ENCODE data around the gene CACFD1. TPM values are rescaled to one million over a fixed set of nuclear protein-coding genes. Genes with fewer than 3 reads are reported as not detected.

CACFD1 gene
- polyA plus RNA-seq, 1 donor from 2014 or later = 75.4 TPM

DNA sequence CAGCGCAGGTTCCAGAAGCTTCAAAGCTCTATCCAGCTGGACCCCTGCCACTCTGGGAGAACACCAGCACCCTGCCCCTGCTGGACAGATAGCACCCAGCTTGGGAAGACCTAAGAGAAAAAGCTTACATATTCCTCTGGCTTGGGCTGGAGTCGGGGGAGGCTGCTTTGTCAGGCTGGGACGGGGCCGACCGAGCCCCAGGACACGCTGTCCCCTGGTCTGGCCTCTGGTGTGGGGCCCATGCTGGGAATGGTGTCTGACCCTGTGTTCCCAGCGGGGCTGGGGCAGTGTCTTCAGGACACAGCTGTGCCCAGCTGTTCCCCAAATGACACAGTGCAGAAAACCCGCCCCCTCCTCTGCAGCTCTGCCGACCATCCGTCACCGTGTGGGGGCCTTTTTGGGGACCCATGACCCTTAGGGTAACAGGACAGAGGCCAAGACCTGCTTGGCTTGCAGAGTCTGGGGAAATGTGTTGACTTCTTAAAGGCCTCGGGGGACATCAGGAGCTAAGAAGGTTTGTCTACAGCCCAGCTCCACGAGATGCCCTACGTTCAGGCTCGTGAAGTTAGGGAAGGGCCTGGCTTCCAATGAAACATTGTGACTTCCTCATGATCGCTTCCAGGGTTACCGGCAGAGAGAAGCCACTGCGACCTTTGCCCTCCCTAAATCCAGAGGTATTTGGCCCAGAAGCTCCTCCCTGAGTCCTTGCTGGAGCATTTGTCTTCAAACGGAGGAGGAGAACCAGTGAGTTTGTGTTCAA, 39.5 kb downstream of the CACFD1 start:
- H3K4me2 ChIP-seq (ENCODE audit: low read length) = no peak overlapping the region
- H4K20me1 ChIP-seq (ENCODE audit: insufficient read depth) = no peaks in the 10 kb centered on the region
- no peaks in the 10 kb centered on the region for H3K9me2 ChIP-seq (ENCODE audit: insufficient read depth, low read length)
- no peaks in the 10 kb centered on the region for H3K9me3 ChIP-seq (ENCODE audit: low read length)
- no peak overlapping the region for H3K4me3 ChIP-seq (ENCODE audit: low read length)
- H3K36me3 ChIP-seq (ENCODE audit: insufficient read depth, low read length) = no peaks in the 10 kb centered on the region
- H3K79me2 ChIP-seq (replicated peaks; ENCODE audit: insufficient read depth, low read length) = no peaks in the 10 kb centered on the region
- no peaks in the 10 kb centered on the region for H3K27me3 ChIP-seq (ENCODE audit: insufficient read depth, low read depth, low read length)
- H3K9ac ChIP-seq (ENCODE audit: low read length) = no peak overlapping the region
- no peaks in the 10 kb centered on the region for H3F3A ChIP-seq (ENCODE audit: insufficient read depth, low read length, poor library complexity, severe bottlenecking)
- TF ChIP-seq SMC3 (conservative IDR thresholded peaks at IDR 0.05; ENCODE audit: poor library complexity) (no peak), EZH2 (IDR thresholded peaks at IDR 0.05; ENCODE audit: borderline replicate concordance, insufficient read depth, low read length, poor library complexity, severe bottlenecking) (no peak), TAF1 (IDR thresholded peaks at IDR 0.05; ENCODE audit: low read depth) (no peak), MXI1 (conservative IDR thresholded peaks at IDR 0.05; ENCODE audit: poor library complexity, severe bottlenecking) (no peak), RAD21 (conservative IDR thresholded peaks at IDR 0.05) (no peak), EP300 (conservative IDR thresholded peaks at IDR 0.05; ENCODE audit: poor library complexity, severe bottlenecking) (no peak), POLR2AphosphoS5 (IDR thresholded peaks at IDR 0.05) (no peak)
- TF ChIP-seq, protein P1, sequence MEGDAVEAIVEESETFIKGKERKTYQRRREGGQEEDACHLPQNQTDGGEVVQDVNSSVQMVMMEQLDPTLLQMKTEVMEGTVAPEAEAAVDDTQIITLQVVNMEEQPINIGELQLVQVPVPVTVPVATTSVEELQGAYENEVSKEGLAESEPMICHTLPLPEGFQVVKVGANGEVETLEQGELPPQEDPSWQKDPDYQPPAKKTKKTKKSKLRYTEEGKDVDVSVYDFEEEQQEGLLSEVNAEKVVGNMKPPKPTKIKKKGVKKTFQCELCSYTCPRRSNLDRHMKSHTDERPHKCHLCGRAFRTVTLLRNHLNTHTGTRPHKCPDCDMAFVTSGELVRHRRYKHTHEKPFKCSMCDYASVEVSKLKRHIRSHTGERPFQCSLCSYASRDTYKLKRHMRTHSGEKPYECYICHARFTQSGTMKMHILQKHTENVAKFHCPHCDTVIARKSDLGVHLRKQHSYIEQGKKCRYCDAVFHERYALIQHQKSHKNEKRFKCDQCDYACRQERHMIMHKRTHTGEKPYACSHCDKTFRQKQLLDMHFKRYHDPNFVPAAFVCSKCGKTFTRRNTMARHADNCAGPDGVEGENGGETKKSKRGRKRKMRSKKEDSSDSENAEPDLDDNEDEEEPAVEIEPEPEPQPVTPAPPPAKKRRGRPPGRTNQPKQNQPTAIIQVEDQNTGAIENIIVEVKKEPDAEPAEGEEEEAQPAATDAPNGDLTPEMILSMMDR (IDR thresholded peaks at IDR 0.05; ENCODE audit: poor library complexity, severe bottlenecking) = no peak
- TF ChIP-seq, protein P2, sequence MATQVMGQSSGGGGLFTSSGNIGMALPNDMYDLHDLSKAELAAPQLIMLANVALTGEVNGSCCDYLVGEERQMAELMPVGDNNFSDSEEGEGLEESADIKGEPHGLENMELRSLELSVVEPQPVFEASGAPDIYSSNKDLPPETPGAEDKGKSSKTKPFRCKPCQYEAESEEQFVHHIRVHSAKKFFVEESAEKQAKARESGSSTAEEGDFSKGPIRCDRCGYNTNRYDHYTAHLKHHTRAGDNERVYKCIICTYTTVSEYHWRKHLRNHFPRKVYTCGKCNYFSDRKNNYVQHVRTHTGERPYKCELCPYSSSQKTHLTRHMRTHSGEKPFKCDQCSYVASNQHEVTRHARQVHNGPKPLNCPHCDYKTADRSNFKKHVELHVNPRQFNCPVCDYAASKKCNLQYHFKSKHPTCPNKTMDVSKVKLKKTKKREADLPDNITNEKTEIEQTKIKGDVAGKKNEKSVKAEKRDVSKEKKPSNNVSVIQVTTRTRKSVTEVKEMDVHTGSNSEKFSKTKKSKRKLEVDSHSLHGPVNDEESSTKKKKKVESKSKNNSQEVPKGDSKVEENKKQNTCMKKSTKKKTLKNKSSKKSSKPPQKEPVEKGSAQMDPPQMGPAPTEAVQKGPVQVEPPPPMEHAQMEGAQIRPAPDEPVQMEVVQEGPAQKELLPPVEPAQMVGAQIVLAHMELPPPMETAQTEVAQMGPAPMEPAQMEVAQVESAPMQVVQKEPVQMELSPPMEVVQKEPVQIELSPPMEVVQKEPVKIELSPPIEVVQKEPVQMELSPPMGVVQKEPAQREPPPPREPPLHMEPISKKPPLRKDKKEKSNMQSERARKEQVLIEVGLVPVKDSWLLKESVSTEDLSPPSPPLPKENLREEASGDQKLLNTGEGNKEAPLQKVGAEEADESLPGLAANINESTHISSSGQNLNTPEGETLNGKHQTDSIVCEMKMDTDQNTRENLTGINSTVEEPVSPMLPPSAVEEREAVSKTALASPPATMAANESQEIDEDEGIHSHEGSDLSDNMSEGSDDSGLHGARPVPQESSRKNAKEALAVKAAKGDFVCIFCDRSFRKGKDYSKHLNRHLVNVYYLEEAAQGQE (IDR thresholded peaks at IDR 0.05; ENCODE audit: borderline replicate concordance) = no peak
- H3K27ac ChIP-seq (ENCODE audit: low read length) = no peak overlapping the region
- H2AFZ ChIP-seq (ENCODE audit: low read depth, low read length) = no peak overlapping the region

DNA sequence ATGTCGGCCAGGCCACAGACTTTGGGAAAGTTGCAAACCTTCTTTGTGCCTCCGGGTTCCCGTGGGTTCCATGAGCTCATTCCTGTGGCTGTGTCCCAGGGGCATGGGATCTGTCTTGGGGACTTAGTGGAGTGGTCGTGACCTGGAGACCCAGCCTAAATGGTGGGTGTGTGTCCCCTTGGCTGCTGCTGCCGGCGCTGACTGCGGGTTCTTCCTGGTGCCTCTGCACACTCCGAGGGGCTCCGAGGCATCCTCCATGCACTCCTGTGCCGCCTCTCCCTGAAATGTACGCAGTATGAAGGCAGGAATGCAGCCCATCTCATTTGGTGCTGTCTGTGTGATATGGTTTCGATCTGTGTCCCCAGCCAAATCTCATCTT, 40.1 kb downstream of the CACFD1 start:
- TF ChIP-seq RAD21 (conservative IDR thresholded peaks at IDR 0.05) = no peak
- TF ChIP-seq, protein P2 (IDR thresholded peaks at IDR 0.05; ENCODE audit: borderline replicate concordance) = no peak
- no peak for TF ChIP-seq EP300 (conservative IDR thresholded peaks at IDR 0.05; ENCODE audit: poor library complexity, severe bottlenecking)
- no peak for TF ChIP-seq POLR2AphosphoS5 (IDR thresholded peaks at IDR 0.05)
- TF ChIP-seq TAF1 (IDR thresholded peaks at IDR 0.05; ENCODE audit: low read depth) = no peak
- TF ChIP-seq, protein P1 (IDR thresholded peaks at IDR 0.05; ENCODE audit: poor library complexity, severe bottlenecking) = no peak
- no peak for TF ChIP-seq MXI1 (conservative IDR thresholded peaks at IDR 0.05; ENCODE audit: poor library complexity, severe bottlenecking)
- TF ChIP-seq SMC3 (conservative IDR thresholded peaks at IDR 0.05; ENCODE audit: poor library complexity) = no peak
- TF ChIP-seq EZH2 (IDR thresholded peaks at IDR 0.05; ENCODE audit: borderline replicate concordance, insufficient read depth, low read length, poor library complexity, severe bottlenecking) = no peak
- H3K79me2 ChIP-seq (replicated peaks; ENCODE audit: insufficient read depth, low read length) = no peaks in the 10 kb centered on the region
- H3K4me3 ChIP-seq (ENCODE audit: low read length) = no peak overlapping the region
- no peak overlapping the region for H3K4me2 ChIP-seq (ENCODE audit: low read length)
- H3K36me3 ChIP-seq (ENCODE audit: insufficient read depth, low read length) = no peaks in the 10 kb centered on the region
- no peaks in the 10 kb centered on the region for H3K9me2 ChIP-seq (ENCODE audit: insufficient read depth, low read length)
- no peaks in the 10 kb centered on the region for H3K27me3 ChIP-seq (ENCODE audit: insufficient read depth, low read depth, low read length)
- no peak overlapping the region for H3K27ac ChIP-seq (ENCODE audit: low read length)
- H3K9ac ChIP-seq (ENCODE audit: low read length) = no peak overlapping the region
- no peak overlapping the region for H2AFZ ChIP-seq (ENCODE audit: low read depth, low read length)
- H3F3A ChIP-seq (ENCODE audit: insufficient read depth, low read length, poor library complexity, severe bottlenecking) = no peaks in the 10 kb centered on the region
- no peaks in the 10 kb centered on the region for H3K9me3 ChIP-seq (ENCODE audit: low read length)
- no peaks in the 10 kb centered on the region for H4K20me1 ChIP-seq (ENCODE audit: insufficient read depth)
